NCI-H1694 treated with DMSO at 0.1 percent for 48 hours (cell line): ENCODE data around the gene FGF8.

Experiments used
- DNase-seq: peaks from one replicate; lab custom pipeline; 2025; lab: John Stamatoyannopoulos, UW

The FGF8 gene

GRCh38 chr10:101768791-101769170, 7.1 kb downstream of the FGF8 start:
- DNase-seq = no peak

GRCh38 chr10:101767966-101768790, 7.7 kb downstream of the FGF8 start:
- no peak for DNase-seq

- DNase-seq = no peak
Measured at GRCh38 chr10:101767600-101767945, 8.3 kb downstream of the FGF8 start.

- DNase-seq = no peak
Measured at GRCh38 chr10:101766753-101767599, 8.9 kb downstream of the FGF8 start.

DNA sequence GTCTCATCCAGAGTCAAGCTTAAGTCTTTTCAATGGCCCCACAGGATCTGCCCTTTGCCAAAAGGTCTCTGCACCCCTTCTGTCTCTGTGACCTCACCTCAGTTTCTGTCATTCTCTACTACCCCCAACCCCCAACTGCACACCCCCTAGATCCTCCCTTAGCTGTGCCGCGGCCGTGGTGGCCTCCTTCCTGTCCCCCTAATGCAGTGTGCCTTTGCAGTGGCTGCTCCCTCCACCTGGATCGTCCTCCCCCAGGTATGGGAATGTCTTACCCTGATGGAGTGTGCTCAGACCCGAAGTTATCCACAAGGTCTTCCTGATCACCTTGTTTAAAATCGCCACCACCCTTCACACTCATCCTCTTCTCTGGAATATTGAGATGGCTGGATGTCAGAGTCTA, 9.6 kb downstream of the FGF8 start:
- no peak for DNase-seq

- DNase-seq = no peak
Measured at GRCh38 chr10:101763141-101763846, 12.6 kb downstream of the FGF8 start.

- DNase-seq = no peak
Measured at GRCh38 chr10:101762736-101763135, 13.2 kb downstream of the FGF8 start.

DNA sequence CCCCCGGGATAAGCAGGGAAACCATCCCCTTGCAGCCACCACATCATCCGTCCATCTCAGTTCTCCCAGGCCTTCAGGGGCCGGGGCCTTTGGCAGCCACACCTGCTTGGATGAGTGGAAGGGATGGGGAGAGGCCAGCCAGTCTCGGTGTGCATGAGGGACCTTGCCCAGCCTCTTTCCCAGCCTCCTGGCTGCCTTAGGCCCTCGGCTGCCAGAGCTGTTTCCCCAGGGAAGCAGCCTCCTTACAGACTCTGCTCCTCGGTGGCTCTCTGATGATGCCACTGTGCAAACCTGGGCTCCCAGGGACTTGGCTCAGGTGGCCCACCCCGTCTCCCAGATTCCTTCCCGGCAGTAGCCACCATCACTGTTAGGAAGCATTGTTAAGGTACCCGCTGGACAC, 14.7 kb downstream of the FGF8 start:
- no peak for DNase-seq

GRCh38 chr10:101760510-101760909, 15.4 kb downstream of the FGF8 start:
- no peak for DNase-seq

- DNase-seq = no peak
Measured at GRCh38 chr10:101759309-101760247, 16.3 kb downstream of the FGF8 start.

DNA sequence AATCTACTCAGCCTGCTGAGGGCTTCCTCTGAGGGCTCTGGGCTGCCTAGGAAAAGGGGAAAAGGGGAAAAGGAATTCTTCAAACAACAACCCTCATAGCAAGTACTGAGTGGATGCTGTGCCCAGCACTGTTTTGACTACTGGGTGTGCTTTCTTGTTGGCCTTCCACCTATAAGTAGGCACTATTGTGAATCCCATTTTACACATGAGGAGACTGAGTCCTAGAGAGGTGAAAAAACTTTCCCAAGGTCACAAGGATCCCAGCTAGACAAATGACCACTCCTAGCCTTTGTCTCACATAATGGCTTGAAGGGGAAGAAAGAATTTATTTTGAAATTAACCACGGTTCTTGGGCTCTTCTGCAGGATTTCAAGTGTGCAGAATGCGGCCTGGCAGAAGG, 17.1 kb downstream of the FGF8 start:
- DNase-seq = no peak

DNA sequence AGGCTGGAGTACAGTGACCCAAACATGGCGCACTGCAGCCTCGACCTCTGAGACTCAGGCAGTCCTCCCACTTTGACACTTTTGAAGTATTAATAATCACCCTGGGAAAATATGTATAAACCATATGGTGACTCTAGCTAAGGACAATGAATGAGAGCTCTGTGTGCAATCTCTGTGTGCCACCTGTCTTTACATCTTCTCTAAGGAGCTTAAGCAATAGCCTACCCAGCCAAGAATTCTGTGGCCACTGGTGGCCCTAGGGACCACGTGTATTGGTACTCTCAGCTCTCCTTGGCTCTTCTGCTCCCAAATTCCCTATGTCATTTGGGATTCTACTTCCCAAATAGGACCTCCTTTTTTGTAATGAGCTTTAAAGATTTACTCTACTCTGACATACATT, 23.7 kb downstream of the FGF8 start:
- DNase-seq = no peak

DNA sequence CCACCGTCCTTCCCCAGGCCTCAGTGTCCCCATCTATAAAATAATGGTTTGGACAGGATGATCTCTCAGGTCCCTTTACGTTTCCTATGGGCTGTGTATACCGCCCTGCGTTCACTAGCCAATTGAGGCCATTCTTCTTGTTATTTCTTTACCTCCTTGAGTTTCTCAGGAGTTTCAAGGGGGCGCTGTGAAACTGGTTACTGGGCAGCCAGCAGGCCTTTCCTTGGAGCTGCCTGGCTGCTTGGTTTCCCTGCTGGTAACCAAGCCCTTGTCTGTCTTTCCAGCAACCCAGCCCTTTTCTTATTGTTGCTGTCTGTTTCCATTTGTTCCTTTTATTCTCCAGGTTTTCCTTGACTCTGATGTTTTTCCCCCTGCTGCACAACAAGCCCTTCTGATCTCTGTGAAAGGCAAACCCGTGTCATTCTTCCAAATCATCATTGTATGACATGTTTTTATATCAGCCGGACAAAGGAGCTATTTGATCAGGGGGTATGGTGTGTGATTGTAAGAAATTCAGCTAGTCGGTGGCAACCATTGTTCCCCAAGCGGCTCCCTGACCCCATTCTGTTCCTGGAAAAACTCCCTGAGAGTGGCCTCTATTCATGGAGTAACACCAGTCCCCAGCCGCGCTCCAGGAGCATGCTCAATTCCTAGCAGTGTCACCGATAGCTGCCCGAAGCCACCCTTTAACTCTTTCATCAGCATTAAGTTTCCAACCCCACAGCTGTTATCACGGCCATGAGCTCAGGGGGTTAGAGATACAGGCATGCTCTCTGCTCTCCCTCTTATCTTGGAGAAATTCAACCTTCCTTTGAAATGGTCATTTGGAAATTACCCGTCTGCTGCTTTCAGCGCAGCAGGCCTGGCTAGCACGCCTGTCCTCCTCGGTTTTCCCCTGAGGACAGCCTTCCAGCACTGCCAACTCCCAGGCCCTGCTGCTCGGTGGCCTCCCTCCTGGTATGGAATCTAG, 26.6 kb downstream of the FGF8 start:
- DNase-seq = no peak

DNA sequence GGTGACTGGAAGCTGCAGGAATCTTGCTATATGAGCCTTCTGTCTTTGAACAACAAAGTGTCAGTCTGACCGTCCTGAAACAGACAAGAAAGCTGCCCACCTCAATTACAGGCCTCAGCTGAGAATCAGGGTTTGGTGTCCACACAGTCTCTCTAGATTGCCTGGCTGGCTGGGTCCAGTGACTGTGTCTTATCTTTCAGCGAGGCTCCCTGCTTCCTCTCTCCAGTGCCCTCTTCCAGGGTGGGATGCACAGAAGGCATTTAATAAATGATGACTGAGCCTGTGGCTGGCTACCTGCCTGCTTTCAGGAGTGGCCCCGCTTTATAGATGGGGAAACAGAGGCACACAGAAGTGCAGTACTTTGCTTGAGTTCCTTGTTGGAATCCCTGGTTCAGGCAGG, 27.4 kb downstream of the FGF8 start:
- DNase-seq = no peak

DNA sequence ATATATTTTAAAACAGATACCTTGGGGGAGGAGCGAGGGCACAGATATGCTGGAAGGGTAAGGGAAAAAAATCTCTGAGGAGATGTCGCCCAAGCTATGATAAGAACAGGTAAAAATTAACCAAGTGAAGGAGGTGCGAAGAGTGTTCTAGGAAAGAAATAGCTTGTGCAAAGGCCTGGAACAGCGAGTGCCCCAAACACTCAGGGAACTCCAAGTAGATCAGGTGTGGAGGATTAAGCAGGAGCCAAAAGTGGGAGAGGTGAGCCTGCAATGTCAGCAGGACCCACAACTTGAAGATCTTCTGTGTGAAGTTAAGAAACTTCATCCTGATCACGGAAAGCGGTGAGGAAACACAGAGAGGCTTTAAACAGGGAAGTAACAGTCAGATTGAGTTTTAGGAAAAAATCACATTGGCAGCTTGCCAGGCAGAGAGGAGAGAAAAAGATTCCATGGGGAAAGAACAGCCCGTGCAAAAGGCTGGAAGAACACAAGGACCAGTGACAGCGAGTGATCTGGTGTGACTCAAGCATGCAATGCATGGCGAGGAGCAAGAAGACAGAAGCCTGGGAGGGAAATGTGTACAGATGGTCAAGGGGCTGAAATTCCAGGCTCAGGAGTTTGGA, 30.7 kb downstream of the FGF8 start:
- no peak for DNase-seq

GRCh38 chr10:101744267-101744666, 31.6 kb downstream of the FGF8 start:
- no peak for DNase-seq

GRCh38 chr10:101741938-101742337, 34.0 kb downstream of the FGF8 start:
- DNase-seq = no peak

GRCh38 chr10:101736666-101737065, 39.2 kb downstream of the FGF8 start:
- DNase-seq = no peak

- DNase-seq = no peak
Measured at GRCh38 chr10:101732096-101732495, 43.8 kb downstream of the FGF8 start.

GRCh38 chr10:101726115-101726387, 49.9 kb downstream of the FGF8 start:
- DNase-seq = peak; percentile 55
